NCI-H1694 treated with DMSO at 0.1 percent for 48 hours (cell line): ENCODE data around the gene IFITM2.
"Not testable (repeated sequence)": the region's sequence is repeated elsewhere in the genome, so short reads cannot be mapped to it uniquely, and the experiment has no call there.

Experiments used
- DNase-seq: peaks from one replicate; lab custom pipeline; 2025; lab: John Stamatoyannopoulos, UW

IFITM2 gene

GRCh38 chr11:342328-342727 lies 34.7 kb downstream of the IFITM2 start:
- DNase-seq: no peak

- DNase-seq: no peak
Observed at GRCh38 chr11:344836-345578, 37.4 kb downstream of the IFITM2 start.

GRCh38 chr11:346529-346928 lies 38.9 kb downstream of the IFITM2 start:
- no peak for DNase-seq

DNA sequence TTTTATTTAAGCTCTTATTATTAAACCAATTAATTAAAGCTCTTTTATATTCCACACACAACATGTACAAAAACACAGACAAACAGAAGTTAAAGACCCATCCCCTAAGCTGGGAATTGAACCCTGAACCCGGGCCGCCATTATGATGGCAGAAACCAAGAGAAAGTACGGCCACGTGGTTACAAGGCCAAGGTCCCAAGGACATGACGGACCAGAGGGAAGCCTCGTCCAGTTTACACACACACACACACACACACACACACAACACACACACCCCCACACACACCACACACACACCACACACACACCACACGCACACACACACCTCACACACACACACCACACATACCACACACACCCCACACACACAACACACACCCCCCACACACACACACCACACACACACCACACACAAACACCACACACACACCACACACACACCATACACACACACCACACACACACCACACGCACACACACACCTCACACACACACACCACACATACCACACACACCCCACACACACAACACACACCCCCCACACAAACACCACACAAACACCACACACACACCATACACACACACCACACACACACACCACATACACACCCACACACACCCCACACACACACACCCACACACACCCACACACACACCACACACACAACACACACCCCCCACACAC lies 41.8 kb downstream of the IFITM2 start:
- DNase-seq: not testable (repeated sequence)

DNA sequence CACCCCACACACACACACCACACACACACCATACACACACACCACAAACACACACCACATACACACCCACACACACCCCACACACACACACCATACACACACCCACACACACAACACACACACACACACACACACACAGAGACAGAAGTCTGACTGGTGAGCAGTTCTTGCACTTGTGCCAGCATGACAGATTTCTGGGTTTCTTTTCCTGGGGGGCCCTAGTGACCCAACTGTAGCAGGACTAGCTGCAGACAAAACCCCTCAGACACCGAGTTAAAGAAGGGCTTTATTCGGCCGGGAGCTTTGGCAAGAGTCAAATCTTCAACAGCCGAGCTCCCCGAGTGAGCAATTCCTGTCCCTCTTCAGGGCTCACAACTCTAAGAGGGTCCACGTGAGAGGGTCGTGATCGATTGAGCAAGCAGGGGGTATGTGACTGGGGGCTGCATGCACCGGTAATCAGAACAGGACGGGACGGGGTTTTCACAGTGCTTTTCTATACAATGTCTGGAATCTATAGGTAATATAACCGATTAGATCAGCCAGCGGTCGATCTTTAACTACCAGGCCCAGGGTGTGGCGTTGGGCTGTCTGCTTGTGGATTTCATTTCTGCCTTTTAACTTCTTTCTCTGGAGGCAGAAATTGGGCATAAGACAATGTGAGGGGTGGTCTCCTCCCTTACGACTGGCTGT lies 42.6 kb downstream of the IFITM2 start:
- not testable (repeated sequence) for DNase-seq

- DNase-seq: no peak
Observed at GRCh38 chr11:350723-351255, 43.2 kb downstream of the IFITM2 start.

DNA sequence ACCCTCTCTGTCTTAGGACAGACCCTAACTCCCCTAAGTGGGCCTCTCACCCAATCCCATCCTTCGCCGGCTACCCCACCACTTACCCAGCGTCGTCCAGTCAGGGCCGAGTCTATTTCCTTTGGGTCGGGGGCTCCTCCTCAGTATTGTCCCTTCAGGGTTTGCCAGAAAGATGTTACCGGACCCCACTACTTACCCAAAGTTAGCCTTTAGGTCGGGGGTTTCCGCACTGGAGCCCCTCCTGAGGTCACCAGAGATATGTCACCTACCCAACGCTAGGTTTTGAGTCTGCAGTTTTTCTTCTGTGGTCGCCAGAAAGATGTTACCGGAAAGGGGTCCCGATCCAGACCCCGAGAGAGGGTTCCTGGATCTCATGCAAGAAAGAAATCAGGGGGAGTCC lies 43.8 kb downstream of the IFITM2 start:
- no peak for DNase-seq

DNA sequence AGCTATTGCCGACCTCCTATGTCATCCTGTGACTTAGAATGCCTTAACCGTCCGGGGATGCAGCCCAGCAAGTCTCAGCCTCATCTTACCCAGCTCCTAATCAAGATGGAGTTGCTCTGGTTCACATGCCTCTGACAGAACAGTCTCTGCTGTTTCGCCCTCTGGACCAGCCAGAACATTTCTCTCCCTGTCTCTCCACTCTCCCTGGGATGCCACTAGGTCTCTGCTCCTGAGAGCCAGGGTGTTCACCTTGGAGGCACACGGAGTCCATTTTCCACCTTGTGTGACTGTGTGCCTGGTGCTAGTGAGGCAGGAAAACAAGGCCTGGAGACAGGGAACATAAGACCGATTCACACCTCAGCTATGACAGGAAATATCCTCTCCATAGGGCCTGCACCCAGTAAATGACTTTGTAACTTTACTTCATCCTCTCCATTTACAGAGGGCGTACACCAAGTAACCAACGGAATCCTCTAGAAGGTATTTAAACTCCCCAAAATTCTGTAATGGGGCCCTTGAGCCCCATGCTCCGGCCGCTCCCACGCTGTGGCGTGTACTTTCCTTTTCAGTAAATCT lies 44.9 kb downstream of the IFITM2 start:
- DNase-seq: no peak

- DNase-seq: no peak
Observed at GRCh38 chr11:353179-353873, 45.7 kb downstream of the IFITM2 start.

DNA sequence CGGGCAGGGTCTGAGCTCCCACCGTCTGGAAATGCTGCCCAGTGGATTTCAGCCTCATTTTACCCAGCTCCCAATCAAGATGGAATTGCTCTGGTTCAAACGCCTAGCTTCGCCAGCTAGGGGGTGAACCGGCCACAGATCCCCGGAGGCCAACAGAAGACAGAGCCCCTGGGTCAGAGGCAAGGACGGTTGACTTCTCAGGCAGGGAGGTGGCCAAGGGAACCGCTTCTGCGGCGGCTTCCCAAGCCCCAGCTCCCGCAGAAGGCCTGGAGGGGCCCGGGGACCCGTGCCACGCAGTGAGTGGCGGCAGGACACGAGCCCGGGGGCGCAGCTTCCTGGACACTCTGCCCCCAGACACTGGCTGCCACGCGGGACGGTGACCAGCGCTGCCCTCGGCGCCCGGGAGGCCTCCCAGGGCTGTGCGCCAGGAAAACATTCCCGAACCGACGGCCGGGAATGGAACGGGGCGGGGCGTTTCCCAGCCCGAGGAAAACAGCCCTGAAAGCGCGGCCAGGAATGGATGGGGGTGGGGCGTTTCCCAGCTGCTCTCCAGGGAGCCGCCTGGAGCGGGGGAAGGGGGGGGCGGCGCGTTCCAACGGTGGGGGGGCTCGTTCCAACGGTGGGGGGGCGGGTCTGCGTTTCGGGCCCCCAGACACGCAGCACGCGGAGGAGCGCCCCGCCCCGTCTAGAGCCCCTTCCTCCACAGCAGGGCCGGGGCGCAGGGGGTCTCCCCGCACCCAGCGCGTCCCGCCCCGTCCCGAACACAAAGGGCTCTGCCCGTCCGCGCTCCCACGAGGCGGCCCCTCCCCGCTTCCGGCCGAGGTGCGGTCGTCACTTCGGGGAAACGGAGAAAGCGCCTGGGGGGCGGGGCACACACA lies 48.2 kb downstream of the IFITM2 start:
- DNase-seq: peak; percentile 51

- no peak for DNase-seq
Observed at GRCh38 chr11:356610-357009, 49.0 kb downstream of the IFITM2 start.

DNA sequence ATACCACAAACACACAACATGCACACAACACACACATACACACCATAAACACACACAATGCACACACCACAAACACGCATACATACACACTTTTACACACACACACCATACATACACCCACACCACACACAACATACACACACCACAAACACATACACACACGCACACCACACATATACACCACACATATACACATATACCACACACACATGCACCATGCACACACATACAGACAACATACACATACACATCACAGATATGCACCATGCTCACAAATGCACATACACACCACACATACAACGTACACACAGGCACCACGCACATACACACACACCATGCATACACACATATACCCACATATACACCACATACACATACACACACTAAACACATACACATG lies 50.0 kb downstream of the IFITM2 start:
- DNase-seq: no peak

GRCh38 chr11:358129-358800 lies 50.6 kb downstream of the IFITM2 start:
- DNase-seq: no peak
